ENCODE results near the gene INO80D. TPM values are rescaled to one million over a fixed set of nuclear protein-coding genes. Genes with fewer than 3 reads are reported as not detected.

The INO80D gene
- total and polyA plus RNA-seq, 2 of the 13 experiments (the other 11 are each of a cell fraction or from before 2014, with no cell fraction given): 7.6 to 7.9 TPM

- TF ChIP-seq, protein P1, sequence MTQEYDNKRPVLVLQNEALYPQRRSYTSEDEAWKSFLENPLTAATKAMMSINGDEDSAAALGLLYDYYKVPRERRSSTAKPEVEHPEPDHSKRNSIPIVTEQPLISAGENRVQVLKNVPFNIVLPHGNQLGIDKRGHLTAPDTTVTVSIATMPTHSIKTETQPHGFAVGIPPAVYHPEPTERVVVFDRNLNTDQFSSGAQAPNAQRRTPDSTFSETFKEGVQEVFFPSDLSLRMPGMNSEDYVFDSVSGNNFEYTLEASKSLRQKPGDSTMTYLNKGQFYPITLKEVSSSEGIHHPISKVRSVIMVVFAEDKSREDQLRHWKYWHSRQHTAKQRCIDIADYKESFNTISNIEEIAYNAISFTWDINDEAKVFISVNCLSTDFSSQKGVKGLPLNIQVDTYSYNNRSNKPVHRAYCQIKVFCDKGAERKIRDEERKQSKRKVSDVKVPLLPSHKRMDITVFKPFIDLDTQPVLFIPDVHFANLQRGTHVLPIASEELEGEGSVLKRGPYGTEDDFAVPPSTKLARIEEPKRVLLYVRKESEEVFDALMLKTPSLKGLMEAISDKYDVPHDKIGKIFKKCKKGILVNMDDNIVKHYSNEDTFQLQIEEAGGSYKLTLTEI (CRISPR knock-in tag; conservative IDR thresholded peaks at IDR 0.05): no peak
- TF ChIP-seq, protein P2, sequence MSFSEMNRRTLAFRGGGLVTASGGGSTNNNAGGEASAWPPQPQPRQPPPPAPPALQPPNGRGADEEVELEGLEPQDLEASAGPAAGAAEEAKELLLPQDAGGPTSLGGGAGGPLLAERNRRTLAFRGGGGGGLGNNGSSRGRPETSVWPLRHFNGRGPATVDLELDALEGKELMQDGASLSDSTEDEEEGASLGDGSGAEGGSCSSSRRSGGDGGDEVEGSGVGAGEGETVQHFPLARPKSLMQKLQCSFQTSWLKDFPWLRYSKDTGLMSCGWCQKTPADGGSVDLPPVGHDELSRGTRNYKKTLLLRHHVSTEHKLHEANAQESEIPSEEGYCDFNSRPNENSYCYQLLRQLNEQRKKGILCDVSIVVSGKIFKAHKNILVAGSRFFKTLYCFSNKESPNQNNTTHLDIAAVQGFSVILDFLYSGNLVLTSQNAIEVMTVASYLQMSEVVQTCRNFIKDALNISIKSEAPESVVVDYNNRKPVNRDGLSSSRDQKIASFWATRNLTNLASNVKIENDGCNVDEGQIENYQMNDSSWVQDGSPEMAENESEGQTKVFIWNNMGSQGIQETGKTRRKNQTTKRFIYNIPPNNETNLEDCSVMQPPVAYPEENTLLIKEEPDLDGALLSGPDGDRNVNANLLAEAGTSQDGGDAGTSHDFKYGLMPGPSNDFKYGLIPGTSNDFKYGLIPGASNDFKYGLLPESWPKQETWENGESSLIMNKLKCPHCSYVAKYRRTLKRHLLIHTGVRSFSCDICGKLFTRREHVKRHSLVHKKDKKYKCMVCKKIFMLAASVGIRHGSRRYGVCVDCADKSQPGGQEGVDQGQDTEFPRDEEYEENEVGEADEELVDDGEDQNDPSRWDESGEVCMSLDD (CRISPR knock-in tag; IDR thresholded peaks at IDR 0.05; ENCODE audit: borderline replicate concordance): no peak
- TF ChIP-seq ZFP62 (CRISPR knock-in tag; IDR thresholded peaks at IDR 0.05) (no peak), YY1 (IDR thresholded peaks at IDR 0.05; ENCODE audit: insufficient read depth, insufficient replicate concordance, low read depth, low read length) (peak; percentile 29), ZBTB33 (CRISPR knock-in tag; IDR thresholded peaks at IDR 0.05) (no peak), SETDB1 (CRISPR knock-in tag; IDR thresholded peaks at IDR 0.05; ENCODE audit: borderline replicate concordance) (no peak), ZNF782 (CRISPR knock-in tag; IDR thresholded peaks at IDR 0.05; ENCODE audit: borderline replicate concordance) (no peak; the same call in 1 of the 2 replicates), ZNF614 (CRISPR knock-in tag; IDR thresholded peaks at IDR 0.05; ENCODE audit: borderline replicate concordance) (no peak; the same call in 1 of the 2 replicates), TFDP2 (CRISPR knock-in tag; IDR thresholded peaks at IDR 0.05) (no peak; the same call in 1 of the 2 replicates), CBX5 (CRISPR knock-in tag; IDR thresholded peaks at IDR 0.05; ENCODE audit: borderline replicate concordance) (peak; percentile 57; the same call in 1 of the 2 replicates), ZNF629 (CRISPR knock-in tag; conservative IDR thresholded peaks at IDR 0.05) (no peak)
- TF ChIP-seq, protein P3, sequence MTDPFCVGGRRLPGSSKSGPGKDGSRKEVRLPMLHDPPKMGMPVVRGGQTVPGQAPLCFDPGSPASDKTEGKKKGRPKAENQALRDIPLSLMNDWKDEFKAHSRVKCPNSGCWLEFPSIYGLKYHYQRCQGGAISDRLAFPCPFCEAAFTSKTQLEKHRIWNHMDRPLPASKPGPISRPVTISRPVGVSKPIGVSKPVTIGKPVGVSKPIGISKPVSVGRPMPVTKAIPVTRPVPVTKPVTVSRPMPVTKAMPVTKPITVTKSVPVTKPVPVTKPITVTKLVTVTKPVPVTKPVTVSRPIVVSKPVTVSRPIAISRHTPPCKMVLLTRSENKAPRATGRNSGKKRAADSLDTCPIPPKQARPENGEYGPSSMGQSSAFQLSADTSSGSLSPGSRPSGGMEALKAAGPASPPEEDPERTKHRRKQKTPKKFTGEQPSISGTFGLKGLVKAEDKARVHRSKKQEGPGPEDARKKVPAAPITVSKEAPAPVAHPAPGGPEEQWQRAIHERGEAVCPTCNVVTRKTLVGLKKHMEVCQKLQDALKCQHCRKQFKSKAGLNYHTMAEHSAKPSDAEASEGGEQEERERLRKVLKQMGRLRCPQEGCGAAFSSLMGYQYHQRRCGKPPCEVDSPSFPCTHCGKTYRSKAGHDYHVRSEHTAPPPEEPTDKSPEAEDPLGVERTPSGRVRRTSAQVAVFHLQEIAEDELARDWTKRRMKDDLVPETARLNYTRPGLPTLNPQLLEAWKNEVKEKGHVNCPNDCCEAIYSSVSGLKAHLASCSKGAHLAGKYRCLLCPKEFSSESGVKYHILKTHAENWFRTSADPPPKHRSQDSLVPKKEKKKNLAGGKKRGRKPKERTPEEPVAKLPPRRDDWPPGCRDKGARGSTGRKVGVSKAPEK (CRISPR knock-in tag; IDR thresholded peaks at IDR 0.05; ENCODE audit: borderline replicate concordance): no peak
These were observed 1.5 kb downstream of the INO80D start (continued) for GRCh38 chr2:206084439-206084869.

Measured in HepG2 (cell line).